Stimulated activated CD8-positive, alpha-beta memory T cell treated with anti-CD3 and anti-CD28 coated beads, Interleukin-4, amount 100 ng/mL, for 1 hour (primary cell): ENCODE data around the gene RGMA.

Source experiments
- DNase-seq, 2 donors: peaks; one replicate each; pipeline ENCODE4 v3.0.0-alpha.2; 2020; ENCODE audit warnings: low read depth in 2 of 2, low spot score in 1 of 2

RGMA gene

DNA sequence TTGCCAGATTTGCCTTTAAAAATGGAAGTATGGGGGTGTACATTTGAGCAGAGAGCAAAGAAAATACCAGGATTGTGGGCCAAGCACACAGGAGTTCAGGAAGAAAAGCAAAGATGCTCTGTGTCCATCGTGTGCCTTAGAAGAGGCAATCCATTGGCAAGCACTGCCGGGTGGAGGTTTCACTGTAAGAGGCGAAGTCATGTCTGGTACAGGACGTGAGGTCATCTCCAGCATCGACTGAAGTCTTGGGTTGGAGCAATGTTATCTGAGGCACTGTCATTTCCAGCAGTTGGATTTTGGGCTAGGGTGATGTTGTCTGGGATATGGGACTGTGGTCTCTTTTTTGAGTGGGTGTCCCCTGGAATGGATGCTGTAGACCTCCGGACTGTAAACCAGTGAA lies 4.8 kb upstream of the RGMA start:
- DNase-seq: no peak

DNA sequence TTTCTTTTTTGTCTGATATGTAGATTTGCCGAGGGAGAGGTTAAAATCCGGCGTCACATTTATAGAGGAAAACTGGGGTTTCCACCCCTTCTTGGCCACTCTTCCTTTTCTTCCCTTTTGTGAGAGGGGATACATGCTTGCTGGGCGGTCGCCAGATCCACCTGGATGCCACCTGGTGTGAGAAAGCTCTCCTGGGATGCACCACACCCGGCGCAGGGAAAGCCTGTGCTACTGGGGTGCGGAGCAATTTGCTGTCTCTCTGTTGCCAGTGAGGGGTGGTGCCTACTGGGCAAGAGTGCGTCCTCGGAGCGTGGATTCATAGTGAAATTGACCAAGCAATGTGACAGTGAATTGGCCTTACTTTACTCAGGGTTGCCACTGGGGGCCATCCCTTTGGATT lies 2.5 kb upstream of the RGMA start:
- no peak for DNase-seq

DNA sequence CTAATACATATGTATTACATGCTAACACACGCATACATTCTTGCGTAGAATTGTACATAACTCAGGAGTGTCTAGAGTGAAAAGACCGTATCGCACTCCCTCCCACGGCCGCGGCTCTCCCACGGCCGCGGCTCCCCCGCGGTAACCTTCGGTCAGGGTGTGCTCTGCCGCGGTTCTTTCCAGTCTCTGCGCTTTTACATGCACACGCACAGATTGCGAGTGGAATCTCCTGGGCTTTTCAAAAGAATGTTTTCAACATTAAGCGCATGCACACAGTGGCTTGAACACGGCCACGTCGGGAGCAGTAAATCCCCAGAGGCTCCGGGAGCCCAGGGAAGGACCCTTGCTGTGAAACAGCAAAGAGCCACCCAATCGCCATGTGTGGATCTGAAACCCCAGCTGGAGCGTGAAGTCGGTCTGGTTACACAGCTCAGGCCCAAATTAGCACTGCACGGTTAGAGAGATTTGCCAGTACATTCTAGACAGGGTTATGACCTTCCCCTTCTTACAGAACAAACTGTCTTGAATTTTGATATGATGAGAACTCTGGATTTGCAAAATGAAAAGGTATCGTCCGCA lies 805 bp upstream of the RGMA start:
- no peak for DNase-seq

DNA sequence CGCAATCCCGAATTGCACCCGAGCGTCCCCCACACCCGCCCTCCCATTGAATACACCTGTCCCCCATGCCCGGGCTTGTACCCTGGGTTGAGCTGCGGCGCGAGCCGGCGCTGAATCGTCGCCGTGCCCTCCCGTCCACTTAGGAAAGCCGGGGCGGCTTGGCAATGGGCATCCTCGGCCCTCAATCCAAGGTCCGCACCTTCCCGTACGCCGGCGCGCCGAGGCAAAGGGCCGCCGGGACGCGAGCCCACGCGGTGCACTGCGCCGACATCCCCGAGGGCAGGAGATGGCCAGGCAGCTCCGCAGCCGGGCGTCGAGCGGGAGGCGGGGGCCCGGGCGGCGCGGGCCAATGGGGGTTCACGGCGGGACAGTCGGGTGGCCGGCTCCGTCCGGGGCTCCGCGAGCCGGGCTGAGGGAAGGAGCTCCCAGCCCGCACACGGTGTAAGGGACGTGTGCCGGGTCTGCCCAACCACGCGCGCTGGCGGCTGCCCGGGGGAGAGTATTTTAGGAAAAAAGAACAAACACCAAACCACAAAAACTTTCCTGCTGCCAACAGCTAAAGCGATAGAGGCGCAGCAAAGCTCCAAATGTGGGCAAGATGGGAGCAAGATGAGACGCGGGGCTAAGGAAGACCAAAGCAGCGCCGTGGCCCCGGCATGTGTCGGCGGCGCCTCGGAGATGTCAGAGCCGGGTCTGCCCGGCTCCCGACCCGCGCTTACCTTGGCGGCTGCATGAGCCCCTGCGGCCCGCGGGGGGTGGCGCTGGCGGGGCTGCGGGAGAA lies 621 bp downstream of the RGMA start:
- no peak for DNase-seq

DNA sequence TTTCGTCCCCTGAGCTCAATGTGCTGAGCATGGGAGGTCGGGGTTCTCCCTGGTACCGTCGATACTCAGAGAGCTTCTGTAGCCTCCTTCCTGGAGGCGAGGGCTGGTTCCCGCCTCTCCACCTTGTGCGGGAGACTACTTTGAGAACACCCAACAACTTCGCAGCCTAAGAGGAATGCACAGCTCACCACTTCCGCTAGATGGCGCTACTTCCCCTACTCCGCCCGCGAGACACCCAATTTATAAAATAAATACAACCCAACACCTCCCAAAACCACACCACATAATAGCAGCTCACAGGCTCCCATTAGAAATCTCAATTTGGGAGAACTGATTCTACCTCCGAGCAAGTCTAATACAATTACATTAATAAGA lies 1.2 kb downstream of the RGMA start:
- DNase-seq: peak; percentile 39 to 52

DNA sequence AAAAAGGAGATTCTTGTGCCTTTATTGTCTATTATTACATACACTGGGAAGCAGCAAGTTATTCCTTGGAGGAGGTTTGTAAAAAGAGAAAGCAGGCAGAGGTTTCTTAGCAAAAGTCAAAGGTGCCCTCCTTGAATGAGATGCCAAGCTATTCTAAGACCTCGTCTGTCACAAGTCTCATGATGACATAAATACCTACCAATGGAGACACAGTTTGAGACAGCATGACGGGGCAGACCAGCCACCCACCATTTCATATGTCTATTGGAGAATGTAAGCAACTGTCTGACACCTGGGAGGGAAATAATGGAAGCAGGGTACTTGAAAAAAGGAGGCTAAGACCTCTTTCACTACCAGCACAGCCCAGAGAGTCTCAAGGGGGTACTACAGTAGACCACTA lies 2.2 kb downstream of the RGMA start:
- DNase-seq: no peak

DNA sequence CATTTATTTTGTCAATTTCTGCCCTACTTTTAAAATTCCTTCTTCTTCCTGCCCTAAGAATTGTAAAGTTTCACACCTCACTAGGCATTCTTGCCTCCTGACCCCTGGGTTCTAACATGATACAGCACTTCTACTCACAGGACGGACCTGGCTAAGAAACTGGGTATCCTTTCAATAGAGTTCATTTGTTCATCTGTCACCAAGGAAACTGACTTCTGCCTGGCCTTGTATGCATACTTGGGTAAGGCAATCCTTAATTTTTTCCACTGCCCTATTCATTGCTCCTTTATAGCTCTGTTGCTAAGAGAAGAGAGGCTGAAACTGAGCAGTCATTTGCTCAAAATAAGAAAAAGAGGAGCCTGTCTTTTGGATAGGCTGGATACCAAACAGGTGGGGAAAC lies 3.3 kb downstream of the RGMA start:
- DNase-seq: no peak

DNA sequence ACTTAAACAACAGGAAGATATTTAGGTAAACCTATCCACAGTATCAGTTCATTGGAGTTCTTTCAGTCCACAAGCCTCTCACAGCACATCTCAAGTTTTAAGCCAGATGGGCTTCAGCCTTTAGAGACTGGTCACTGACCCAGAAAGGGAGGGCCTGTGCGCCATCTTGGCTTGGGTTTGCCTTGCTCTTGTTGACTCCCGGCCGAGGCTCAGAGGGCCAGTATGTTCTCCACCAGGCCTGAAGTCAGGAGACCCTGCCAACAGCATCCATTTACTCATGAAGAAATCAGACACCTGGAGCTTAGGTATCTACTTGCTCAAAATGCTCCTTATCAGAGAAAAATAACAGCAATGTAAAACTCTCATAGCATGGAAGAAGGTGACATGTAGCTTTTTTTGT lies 6.2 kb downstream of the RGMA start:
- no peak for DNase-seq

DNA sequence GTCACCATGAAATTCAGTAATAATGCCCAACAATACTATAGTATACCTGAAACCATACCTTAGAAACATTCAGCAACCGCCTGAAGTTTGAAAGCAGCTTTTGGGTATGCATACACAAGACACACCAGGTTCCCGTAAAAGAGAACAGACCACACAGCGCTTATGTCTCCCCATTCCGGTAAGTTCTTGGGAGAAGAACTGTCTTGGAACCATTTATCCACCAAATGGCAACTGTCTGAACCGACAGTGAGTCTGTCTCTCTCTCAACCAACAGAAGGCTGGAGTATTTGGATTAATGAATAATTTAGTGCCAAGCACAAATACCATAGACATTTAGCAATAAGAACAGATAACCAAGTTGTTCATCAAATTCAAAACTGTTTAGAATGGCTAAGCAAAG lies 7.6 kb downstream of the RGMA start:
- no peak for DNase-seq

DNA sequence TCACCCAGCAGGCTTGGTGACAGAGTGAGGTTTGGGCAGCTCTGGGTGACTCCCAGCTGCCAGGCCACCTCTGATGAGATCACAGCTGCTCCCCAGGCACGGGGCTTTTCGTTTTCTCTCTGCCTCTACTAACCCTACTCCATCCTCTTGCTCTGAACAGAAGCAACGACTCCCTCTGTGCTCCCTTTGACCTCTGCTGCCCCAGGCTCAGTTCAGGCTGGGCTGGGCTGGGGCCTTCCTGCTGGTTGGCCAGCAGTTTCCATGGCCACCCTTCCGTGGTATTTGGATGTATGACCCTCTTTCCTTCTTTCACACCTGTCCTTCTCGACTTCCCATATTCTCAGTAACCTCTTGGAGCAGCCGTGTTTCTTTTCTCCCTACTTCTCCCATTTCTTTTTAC lies 8.6 kb downstream of the RGMA start:
- DNase-seq: no peak

DNA sequence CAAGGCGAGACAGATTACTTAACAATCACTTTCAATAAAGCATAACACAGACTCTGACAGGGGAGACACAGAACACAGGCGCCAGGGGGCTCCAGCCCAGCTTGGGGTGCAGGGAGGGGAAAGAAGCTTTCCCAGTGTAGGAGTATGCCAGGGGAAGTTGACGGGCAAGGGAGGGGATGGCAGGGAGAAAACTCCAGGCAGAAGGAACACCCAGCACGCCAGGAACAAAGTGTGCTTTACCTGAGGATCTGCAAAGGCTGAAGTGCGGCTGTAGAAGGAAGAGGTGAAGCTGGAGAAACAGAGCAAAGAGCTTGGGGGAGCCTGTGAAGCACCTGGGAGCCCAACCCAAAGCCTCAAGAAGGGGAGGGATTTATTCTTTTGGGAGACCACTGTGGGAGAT lies 12.1 kb downstream of the RGMA start:
- DNase-seq: no peak

DNA sequence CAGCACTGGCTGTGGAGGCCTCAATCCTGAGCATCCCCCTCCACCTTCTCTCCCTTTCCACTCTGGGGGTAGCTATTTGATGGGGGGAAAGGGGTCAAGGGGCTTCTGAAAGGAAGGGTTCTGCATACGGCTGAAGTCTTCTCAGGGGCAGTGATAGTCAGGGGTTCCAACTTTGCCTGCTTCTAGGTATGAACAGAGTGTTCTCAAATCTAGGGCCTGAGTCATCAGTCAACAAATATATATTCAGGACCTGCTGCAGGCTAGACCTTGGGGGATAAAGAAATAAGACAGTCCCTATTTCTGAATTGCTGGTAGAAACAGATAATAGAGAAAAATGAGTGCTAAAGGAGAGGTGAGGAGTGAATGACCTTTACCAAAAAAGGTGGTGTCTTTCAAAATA lies 12.8 kb downstream of the RGMA start:
- no peak for DNase-seq

DNA sequence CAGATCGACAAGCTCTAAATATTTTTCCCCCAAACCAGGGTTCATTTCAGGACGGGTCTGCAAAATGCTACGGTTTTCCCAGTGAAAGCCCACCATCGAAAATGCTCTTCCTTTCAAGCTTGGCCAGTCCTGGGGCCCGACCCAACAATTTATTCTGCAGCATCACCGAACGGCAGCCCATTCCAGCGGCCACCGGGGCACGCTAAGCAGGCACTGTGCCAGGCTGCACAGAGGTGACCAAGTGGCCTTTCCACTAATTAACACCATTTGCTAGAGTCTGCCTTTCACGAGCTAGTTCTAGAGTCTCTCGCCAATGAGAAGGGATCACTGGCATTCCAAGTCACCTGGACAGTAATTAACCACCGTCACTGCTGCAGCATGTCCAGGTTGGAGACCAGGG lies 14.4 kb downstream of the RGMA start:
- DNase-seq: no peak

DNA sequence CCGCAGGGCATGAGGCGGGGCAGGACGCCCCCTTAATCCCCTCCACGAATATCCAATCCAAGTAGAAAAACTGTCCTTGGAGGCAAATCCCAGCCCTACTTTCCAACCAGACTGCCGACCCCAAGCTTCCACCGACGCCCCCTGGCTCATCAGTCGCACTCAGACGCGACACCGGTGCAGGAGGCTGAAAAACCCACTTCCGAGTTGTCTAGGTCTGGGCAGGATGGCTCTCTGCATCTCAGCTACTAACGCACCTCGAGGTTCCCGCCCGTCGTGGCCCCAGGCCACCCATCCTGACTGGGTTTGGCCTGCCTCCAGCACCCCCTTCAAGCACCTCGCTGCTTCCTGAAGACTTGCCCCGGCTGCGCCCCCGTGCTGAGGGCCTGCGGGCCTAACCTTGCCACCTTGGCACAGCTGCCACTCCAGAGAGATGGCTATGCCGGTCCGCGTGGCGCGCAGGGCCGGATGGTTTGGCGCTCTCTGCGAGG lies 15.5 kb downstream of the RGMA start:
- no peak for DNase-seq

DNA sequence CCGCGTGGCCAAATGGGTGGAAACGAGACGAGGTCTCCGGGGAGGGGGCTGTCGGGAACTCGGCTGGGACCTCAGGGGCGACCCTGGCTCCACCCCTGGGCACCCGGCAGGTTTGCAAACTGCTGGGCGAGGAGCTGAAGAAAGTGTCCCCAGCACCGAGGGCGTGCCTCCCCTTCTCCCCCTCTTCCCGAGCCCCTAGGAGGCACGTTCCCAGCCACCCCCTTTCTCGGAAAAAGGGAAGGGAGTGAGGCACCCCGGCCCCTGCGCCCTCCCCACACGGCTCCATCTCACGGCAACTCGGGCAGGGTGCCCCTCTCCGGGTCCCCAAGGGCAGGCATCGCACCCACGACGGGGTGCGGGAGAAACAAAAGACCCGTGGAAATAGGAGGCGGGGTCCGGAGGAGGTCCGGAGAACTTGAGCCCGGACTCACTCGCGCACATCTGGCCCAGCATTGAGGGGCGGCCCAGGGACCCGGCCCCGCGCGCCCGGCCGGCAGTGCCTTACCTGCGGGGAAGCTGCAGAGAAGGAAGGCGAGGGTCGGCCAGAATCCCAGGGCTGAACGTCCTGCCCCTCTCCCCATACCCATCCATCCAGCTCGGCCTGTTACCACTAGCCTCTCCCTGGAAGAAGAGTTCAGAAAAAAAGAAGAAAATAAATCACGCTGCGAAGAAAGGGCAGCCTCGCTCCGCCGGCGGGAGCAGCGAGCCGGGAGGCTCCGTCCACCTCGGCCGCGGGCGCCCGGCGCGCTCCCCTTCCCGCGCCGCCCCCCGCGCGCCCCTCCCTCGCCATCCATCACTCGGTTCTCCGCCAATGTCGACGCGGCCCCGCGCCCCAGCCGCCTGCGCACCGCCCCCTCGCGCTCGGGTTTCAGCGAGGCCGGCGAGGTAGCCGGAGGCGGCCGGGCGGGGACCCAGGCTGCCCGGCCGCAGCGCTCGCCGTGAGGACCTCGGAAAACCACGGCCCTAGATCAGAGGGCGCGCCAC lies 16.3 kb downstream of the RGMA start:
- no peak for DNase-seq

DNA sequence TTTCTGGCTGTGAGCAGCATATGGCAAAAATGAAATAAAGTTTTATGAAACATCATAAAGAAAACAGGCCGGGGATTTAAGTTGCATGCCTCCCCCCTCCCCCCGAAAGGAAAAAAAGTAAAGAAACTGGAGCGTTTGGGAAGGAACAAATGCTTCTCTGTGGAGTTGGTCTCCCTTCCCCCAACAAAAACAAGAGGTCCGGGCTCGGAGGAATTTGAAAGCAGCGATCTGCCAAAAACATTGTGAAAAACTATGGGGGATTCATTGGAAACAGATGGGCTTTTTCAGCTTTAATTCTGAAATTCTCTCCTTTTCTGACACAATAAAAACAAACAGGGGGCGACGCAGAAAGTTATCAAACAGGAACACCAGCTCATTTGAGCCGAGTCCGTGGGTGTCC lies 17.0 kb downstream of the RGMA start:
- no peak for DNase-seq

DNA sequence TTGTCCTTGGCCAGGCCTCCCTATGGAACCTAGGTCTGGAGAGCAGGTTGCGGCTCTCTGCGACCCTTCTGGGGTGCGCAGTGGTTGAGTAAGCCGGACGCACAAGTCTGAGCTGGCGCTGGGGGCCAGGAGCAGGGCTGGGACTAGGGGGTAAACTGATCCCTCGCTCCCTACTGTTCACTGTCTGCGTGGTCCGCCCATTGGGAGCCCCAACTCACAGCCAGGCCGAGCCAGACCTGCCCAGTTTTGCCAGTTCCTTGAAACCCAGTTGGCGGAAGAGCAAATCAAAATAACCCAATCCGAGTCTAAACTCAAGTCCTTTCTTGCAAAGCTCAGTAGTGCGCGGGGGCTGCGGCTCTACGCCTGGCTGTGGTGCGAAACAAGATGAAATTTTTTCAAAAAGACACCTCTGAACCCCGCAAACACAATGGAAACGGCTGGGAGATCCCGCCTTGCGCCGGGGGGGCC lies 17.5 kb downstream of the RGMA start:
- no peak for DNase-seq

DNA sequence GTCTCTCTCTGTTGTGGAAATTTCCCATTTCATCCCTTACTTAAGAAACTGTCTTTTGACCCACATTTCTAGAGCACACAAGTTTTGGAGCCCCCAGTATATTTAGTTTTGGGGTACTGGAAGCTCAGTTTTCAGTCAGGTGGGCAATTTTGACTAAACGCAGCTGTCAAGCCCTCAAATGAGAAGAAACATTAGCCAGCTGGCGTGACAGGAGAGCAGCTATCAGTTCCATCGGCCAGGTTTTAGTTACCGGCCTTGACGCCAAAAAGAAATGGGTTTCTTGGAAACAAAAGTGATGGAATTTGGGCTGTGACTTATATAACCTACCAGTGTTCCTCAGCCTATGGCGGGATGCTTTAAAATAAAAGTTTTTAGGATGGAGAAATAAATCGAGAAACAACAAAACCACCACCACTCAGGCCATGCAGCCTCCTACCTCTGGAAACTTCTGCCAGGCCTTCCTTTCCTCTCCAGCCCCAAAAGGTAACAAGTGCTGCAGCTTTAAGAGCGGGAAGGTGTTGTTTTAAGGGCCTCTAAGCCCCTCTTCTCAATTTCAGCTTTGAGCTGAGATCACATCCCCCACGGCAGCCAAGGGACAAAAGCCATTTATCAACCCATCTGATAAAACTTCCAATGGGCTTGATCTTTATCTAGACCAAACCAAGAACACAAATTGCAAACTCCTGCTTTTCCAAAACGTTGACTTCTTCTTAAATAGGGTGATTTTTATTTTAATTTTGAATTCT lies 18.3 kb downstream of the RGMA start:
- DNase-seq: no peak

DNA sequence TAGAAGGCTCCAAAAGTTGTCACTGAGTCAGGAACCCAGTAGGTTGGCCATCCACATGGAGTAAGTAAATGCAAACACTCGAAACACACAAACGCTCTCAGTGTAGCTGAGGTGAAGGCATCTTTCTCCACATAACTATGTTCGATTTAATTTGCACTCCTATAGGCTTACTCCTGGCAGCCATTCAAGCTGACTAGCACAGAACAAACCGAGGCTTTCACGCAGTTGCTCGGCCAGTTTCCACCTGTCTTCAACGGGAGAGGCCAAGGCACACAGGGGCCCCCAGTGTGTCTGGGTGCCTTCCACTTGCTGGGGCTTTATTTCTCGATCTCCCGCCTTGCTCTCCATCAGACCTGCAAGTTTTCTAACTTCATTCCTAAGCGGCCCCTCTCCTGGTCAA lies 18.9 kb downstream of the RGMA start:
- DNase-seq: no peak

DNA sequence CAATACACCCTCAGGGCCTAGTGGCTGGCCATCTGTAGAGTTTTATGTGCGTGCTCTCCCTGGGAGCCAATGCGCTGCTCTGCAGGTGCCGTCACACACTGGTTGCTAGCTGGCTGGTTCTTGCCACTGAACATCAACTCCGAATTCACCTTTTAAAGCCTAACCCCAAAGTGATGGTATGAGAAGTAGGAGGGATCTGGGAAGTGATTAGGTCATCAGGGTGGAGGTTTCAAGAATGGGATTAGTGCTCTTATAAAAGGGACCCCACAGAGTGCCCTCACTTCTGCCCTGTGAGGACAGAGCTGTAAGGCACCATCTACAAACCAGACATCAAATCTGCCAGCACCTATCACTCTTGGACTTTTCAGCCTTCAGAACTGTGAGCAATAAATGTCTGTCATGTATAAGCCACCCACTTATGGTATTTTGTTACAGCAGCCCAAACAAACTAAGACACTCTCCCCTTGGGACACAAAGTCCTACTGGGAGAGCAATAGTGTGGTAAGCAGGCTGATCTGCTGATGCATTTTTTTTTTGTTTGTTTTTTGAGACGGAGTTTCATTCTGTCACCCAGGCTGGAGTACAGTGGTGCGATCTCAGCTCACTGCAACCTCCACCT lies 20.3 kb downstream of the RGMA start:
- DNase-seq: no peak

DNA sequence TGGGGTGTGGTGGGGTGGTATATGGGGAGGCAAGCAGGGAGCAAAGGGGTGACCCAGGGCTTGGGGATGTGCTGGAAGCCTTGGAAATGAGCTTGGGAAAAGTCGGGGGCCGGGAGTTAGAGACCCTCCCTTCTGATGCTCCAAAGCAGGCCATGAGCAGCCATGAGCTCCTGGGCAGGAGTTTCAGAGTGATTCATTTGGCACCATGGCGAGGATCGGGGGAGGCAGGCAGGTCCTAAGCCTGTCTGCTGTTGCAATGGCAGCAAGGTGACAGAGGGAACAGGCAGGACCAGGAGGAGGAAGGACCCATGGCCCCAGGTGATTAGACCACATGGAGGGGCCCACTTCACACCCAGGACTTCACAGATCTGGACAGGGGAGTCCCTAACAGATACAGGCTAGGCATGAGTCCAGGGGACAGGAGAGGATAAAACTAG lies 21.3 kb downstream of the RGMA start:
- no peak for DNase-seq
